Measurements from ENCODE around the gene DNAH14.

The DNAH14 gene

GRCh38 chr1:225342695-225343094 lies 413.2 kb downstream of the DNAH14 start:
- ChIA-PET POLR2A (no interaction called here), CTCF (interaction anchor here (0.7 to 5.5 kb wide), 3 partner anchors 10 to 23 kb away, joined by 3 to 31 read pairs (median 3); no protein-coding TSS in a partner anchor)
- Histone ChIP-seq H3K4me1 (ENCODE audit: control insufficient read depth, insufficient read depth, low read length) (no peaks in the 10 kb centered on the region), H3K36me3 (ENCODE audit: control insufficient read depth in 2 of 2, insufficient read depth in 1 of 2, low read length in 2 of 2) (no peaks in the 10 kb centered on the region), H3K27ac (ENCODE audit: extremely low read depth, low read depth, low read length) (no peak overlapping the region), H3K9me3 (ENCODE audit: control insufficient read depth, insufficient read depth, low read depth, low read length) (no peaks in the 10 kb centered on the region), H3K4me3 (ENCODE audit: low read depth, low read length) (no peak overlapping the region)
- TF ChIP-seq AEBP2 (tag by site-specific recombination; IDR thresholded peaks at IDR 0.05; ENCODE audit: borderline replicate concordance) (no peak), ZNF658 (tag by site-specific recombination; IDR thresholded peaks at IDR 0.05) (no peak), FEZF1 (tag by site-specific recombination; IDR thresholded peaks at IDR 0.05) (no peak), ZFP37 (tag by site-specific recombination; IDR thresholded peaks at IDR 0.05) (no peak), ZNF654 (tag by site-specific recombination; IDR thresholded peaks at IDR 0.05; ENCODE audit: low read depth) (no peak), PRDM2 (tag by site-specific recombination; IDR thresholded peaks at IDR 0.05; ENCODE audit: borderline replicate concordance) (no peak), ZNF174 (tag by site-specific recombination; IDR thresholded peaks at IDR 0.05) (no peak), SP2 (tag by site-specific recombination; IDR thresholded peaks at IDR 0.05) (no peak), ZNF513 (tag by site-specific recombination; IDR thresholded peaks at IDR 0.05) (no peak), ZNF561 (tag by site-specific recombination; IDR thresholded peaks at IDR 0.05; ENCODE audit: borderline replicate concordance) (no peak), ZNF335 (tag by site-specific recombination; conservative IDR thresholded peaks at IDR 0.05) (no peak)

- CTCF ChIA-PET, result interaction anchor here (0.6 to 5.5 kb wide), 9 partner anchors 11 to 1143 kb away, joined by 3 to 31 read pairs (median 3); no protein-coding TSS in a partner anchor
- POLR2A ChIA-PET, result no interaction called here
- H3K4me3 ChIP-seq (ENCODE audit: low read depth, low read length), result no peak overlapping the region
- H3K4me1 ChIP-seq (ENCODE audit: control insufficient read depth, insufficient read depth, low read length), result no peaks in the 10 kb centered on the region
- no peak overlapping the region for H3K27ac ChIP-seq (ENCODE audit: extremely low read depth, low read depth, low read length)
- H3K9me3 ChIP-seq (ENCODE audit: control insufficient read depth, insufficient read depth, low read depth, low read length), result no peaks in the 10 kb centered on the region
- H3K36me3 ChIP-seq (ENCODE audit: control insufficient read depth in 2 of 2, insufficient read depth in 1 of 2, low read length in 2 of 2), result no peaks in the 10 kb centered on the region
- no peak for TF ChIP-seq ZBTB20 (tag by site-specific recombination; IDR thresholded peaks at IDR 0.05)
- no peak for TF ChIP-seq PATZ1 (tag by site-specific recombination; IDR thresholded peaks at IDR 0.05)
- TF ChIP-seq ZBTB11 (tag by site-specific recombination; conservative IDR thresholded peaks at IDR 0.05; ENCODE audit: low read depth), result no peak
- no peak for TF ChIP-seq ZBTB21 (tag by site-specific recombination; IDR thresholded peaks at IDR 0.05)
- no peak for TF ChIP-seq ZNF837 (tag by site-specific recombination; IDR thresholded peaks at IDR 0.05)
- TF ChIP-seq GFI1B (tag by site-specific recombination; IDR thresholded peaks at IDR 0.05), result no peak
- TF ChIP-seq ZNF140 (tag by site-specific recombination; IDR thresholded peaks at IDR 0.05), result no peak
- TF ChIP-seq ZNF266 (tag by site-specific recombination; IDR thresholded peaks at IDR 0.05; ENCODE audit: low read depth), result no peak
- no peak for TF ChIP-seq ZNF664 (tag by site-specific recombination; IDR thresholded peaks at IDR 0.05)
- TF ChIP-seq ZNF549 (tag by site-specific recombination; IDR thresholded peaks at IDR 0.05), result no peak
- TF ChIP-seq ZNF169 (tag by site-specific recombination; IDR thresholded peaks at IDR 0.05), result no peak
These were observed 414.1 kb downstream of the DNAH14 start for GRCh38 chr1:225343618-225344017.
